Stimulated activated naive CD8-positive, alpha-beta T cell treated with anti-CD3 and anti-CD28 coated beads, Interleukin-15, Interleukin-2, amounts not matched to agents 100 ng/mL and 50 ng/mL, for 24 hours (primary cell): ENCODE data around the gene XPO5.
A peak's percentile ranks its signal among the peaks of the same experiment; 100 is the strongest.
"Not testable (repeated sequence)": the region's sequence is repeated elsewhere in the genome, so short reads cannot be mapped to it uniquely, and the experiment has no call there.

Experiments
- H3K27ac Mint-ChIP-seq: one replicate; pipeline ENCODE4 v1.8.0; 2021; ENCODE audit warnings: mild to moderate bottlenecking, mixed read lengths
- H3K27me3 Mint-ChIP-seq: one replicate; pipeline ENCODE4 v1.8.0; 2021; ENCODE audit warnings: mixed read lengths
- H3K36me3 Mint-ChIP-seq: one replicate; pipeline ENCODE4 v1.8.0; 2021; ENCODE audit warnings: low read depth, mixed read lengths
- H3K4me1 Mint-ChIP-seq: one replicate; pipeline ENCODE4 v1.8.0; 2021; ENCODE audit warnings: low read depth, mixed read lengths
- H3K4me3 Mint-ChIP-seq: one replicate; pipeline ENCODE4 v1.8.0; 2021; ENCODE audit warnings: mild to moderate bottlenecking, mixed read lengths
- H3K9me3 Mint-ChIP-seq: one replicate; pipeline ENCODE4 v1.8.0; 2021; ENCODE audit warnings: mixed read lengths

Gene XPO5

GRCh38 chr6:43608310-43608763 lies 32.5 kb upstream of the XPO5 start:
- no peaks in the 10 kb centered on the region for H3K4me1 Mint-ChIP-seq
- no peak overlapping the region for H3K27ac Mint-ChIP-seq
- peaks cover 50% of the 10 kb centered on the region for H3K36me3 Mint-ChIP-seq
- no peaks in the 10 kb centered on the region for H3K9me3 Mint-ChIP-seq
- H3K4me3 Mint-ChIP-seq: no peak overlapping the region
- no peaks in the 10 kb centered on the region for H3K27me3 Mint-ChIP-seq

- no peaks in the 10 kb centered on the region for H3K27me3 Mint-ChIP-seq
- no peak overlapping the region for H3K4me3 Mint-ChIP-seq
- peaks cover 53% of the 10 kb centered on the region for H3K36me3 Mint-ChIP-seq
- H3K4me1 Mint-ChIP-seq: no peaks in the 10 kb centered on the region
- H3K27ac Mint-ChIP-seq: no peak overlapping the region
- H3K9me3 Mint-ChIP-seq: no peaks in the 10 kb centered on the region
Observed at GRCh38 chr6:43606019-43606418, 30.2 kb upstream of the XPO5 start.

- H3K9me3 Mint-ChIP-seq: no peaks in the 10 kb centered on the region
- peaks cover 51% of the 10 kb centered on the region for H3K36me3 Mint-ChIP-seq
Observed at GRCh38 chr6:43604174-43604573, 28.3 kb upstream of the XPO5 start.

GRCh38 chr6:43600595-43600994 lies 24.8 kb upstream of the XPO5 start:
- Mint-ChIP-seq H3K4me3 (no peak overlapping the region), H3K27me3 (no peaks in the 10 kb centered on the region), H3K4me1 (no peaks in the 10 kb centered on the region), H3K9me3 (no peaks in the 10 kb centered on the region), H3K36me3 (peaks cover 54% of the 10 kb centered on the region), H3K27ac (no peak overlapping the region)

More at GRCh38 chr6:43604174-43604573, 28.3 kb upstream of the XPO5 start:
- H3K4me3 Mint-ChIP-seq: no peak overlapping the region
- H3K4me1 Mint-ChIP-seq: no peaks in the 10 kb centered on the region
- no peaks in the 10 kb centered on the region for H3K27me3 Mint-ChIP-seq
- H3K27ac Mint-ChIP-seq: no peak overlapping the region

- no peak overlapping the region for H3K27ac Mint-ChIP-seq
- H3K4me3 Mint-ChIP-seq: no peak overlapping the region
- no peaks in the 10 kb centered on the region for H3K27me3 Mint-ChIP-seq
- peaks cover 44% of the 10 kb centered on the region for H3K36me3 Mint-ChIP-seq
- no peaks in the 10 kb centered on the region for H3K4me1 Mint-ChIP-seq
- H3K9me3 Mint-ChIP-seq: no peaks in the 10 kb centered on the region
Observed at GRCh38 chr6:43593938-43594337, 18.1 kb upstream of the XPO5 start.

GRCh38 chr6:43589564-43589963 lies 13.7 kb upstream of the XPO5 start:
- not testable (repeated sequence) for H3K27ac Mint-ChIP-seq, H3K27me3 Mint-ChIP-seq, H3K4me3 Mint-ChIP-seq, H3K9me3 Mint-ChIP-seq, H3K4me1 Mint-ChIP-seq
- H3K36me3 Mint-ChIP-seq: peaks cover 57% of the 10 kb centered on the region

GRCh38 chr6:43588194-43588593 lies 12.4 kb upstream of the XPO5 start:
- no peak overlapping the region for H3K4me3 Mint-ChIP-seq
- no peaks in the 10 kb centered on the region for H3K9me3 Mint-ChIP-seq
- no peaks in the 10 kb centered on the region for H3K27me3 Mint-ChIP-seq
- no peak overlapping the region for H3K27ac Mint-ChIP-seq
- H3K4me1 Mint-ChIP-seq: peaks cover 17% of the 10 kb centered on the region
- peaks cover 68% of the 10 kb centered on the region for H3K36me3 Mint-ChIP-seq

- Mint-ChIP-seq H3K4me3 (no peak overlapping the region), H3K4me1 (peaks cover 17% of the 10 kb centered on the region), H3K27me3 (no peaks in the 10 kb centered on the region), H3K27ac (no peak overlapping the region), H3K36me3 (peaks cover 65% of the 10 kb centered on the region), H3K9me3 (no peaks in the 10 kb centered on the region)
Observed at GRCh38 chr6:43584892-43585570, 9.2 kb upstream of the XPO5 start.

GRCh38 chr6:43582911-43583310 lies 7.1 kb upstream of the XPO5 start:
- no peak overlapping the region for H3K27ac Mint-ChIP-seq
- H3K27me3 Mint-ChIP-seq: no peaks in the 10 kb centered on the region
- H3K36me3 Mint-ChIP-seq: peaks cover 65% of the 10 kb centered on the region
- H3K9me3 Mint-ChIP-seq: no peaks in the 10 kb centered on the region
- no peak overlapping the region for H3K4me3 Mint-ChIP-seq
- H3K4me1 Mint-ChIP-seq: peaks cover 34% of the 10 kb centered on the region

GRCh38 chr6:43579171-43579570 lies 3.3 kb upstream of the XPO5 start:
- Mint-ChIP-seq H3K27ac (peak overlapping the region; percentile 65), H3K4me3 (peak overlapping the region; percentile 97), H3K36me3 (peaks cover 50% of the 10 kb centered on the region), H3K4me1 (peaks cover 39% of the 10 kb centered on the region), H3K9me3 (no peaks in the 10 kb centered on the region), H3K27me3 (no peaks in the 10 kb centered on the region)

GRCh38 chr6:43578748-43579147 lies 2.9 kb upstream of the XPO5 start:
- H3K9me3 Mint-ChIP-seq: no peaks in the 10 kb centered on the region
- H3K36me3 Mint-ChIP-seq: peaks cover 45% of the 10 kb centered on the region
- peaks cover 38% of the 10 kb centered on the region for H3K4me1 Mint-ChIP-seq
- H3K27ac Mint-ChIP-seq: peak overlapping the region; percentile 65
- peak overlapping the region; percentile 97 for H3K4me3 Mint-ChIP-seq
- H3K27me3 Mint-ChIP-seq: no peaks in the 10 kb centered on the region

GRCh38 chr6:43575105-43575771 lies 600 bp downstream of the XPO5 start:
- Mint-ChIP-seq H3K4me3 (peak overlapping the region; percentile 97), H3K27me3 (no peaks in the 10 kb centered on the region), H3K27ac (peak overlapping the region; percentile 94), H3K4me1 (peaks cover 62% of the 10 kb centered on the region), H3K36me3 (peaks cover 61% of the 10 kb centered on the region), H3K9me3 (no peaks in the 10 kb centered on the region)

- Mint-ChIP-seq H3K4me3 (no peak overlapping the region), H3K4me1 (peaks cover 40% of the 10 kb centered on the region), H3K9me3 (no peaks in the 10 kb centered on the region), H3K27me3 (no peaks in the 10 kb centered on the region), H3K27ac (peak overlapping the region; percentile 46), H3K36me3 (peaks cover 55% of the 10 kb centered on the region)
Observed at GRCh38 chr6:43572015-43572414, 3.8 kb downstream of the XPO5 start.

- H3K4me3 Mint-ChIP-seq: peak overlapping the region; percentile 44
- H3K9me3 Mint-ChIP-seq: no peaks in the 10 kb centered on the region
- peaks cover 39% of the 10 kb centered on the region for H3K4me1 Mint-ChIP-seq
- no peaks in the 10 kb centered on the region for H3K27me3 Mint-ChIP-seq
- peaks cover 58% of the 10 kb centered on the region for H3K36me3 Mint-ChIP-seq
- H3K27ac Mint-ChIP-seq: peak overlapping the region; percentile 78
Observed at GRCh38 chr6:43570876-43571441, 4.9 kb downstream of the XPO5 start.

- Mint-ChIP-seq H3K27me3 (no peaks in the 10 kb centered on the region), H3K4me3 (no peak overlapping the region), H3K4me1 (no peaks in the 10 kb centered on the region), H3K36me3 (peaks cover 80% of the 10 kb centered on the region), H3K9me3 (no peaks in the 10 kb centered on the region), H3K27ac (no peak overlapping the region)
Observed at GRCh38 chr6:43559328-43559727, 16.5 kb downstream of the XPO5 start.
